Measurements from ENCODE around the gene PAF1.

GRCh38 chr19:39351537-39352064 is 39.3 kb downstream of the PAF1 start:
- TF ChIP-seq POLR2A (IDR thresholded peaks at IDR 0.05; ENCODE audit: low read length), result no peak
- no peak for TF ChIP-seq CEBPB (IDR thresholded peaks at IDR 0.05)
